ENCODE data around the gene RRN3.
"Not testable (repeated sequence)": the region's sequence is repeated elsewhere in the genome, so short reads cannot be mapped to it uniquely, and the experiment has no call there.

The RRN3 gene

DNA sequence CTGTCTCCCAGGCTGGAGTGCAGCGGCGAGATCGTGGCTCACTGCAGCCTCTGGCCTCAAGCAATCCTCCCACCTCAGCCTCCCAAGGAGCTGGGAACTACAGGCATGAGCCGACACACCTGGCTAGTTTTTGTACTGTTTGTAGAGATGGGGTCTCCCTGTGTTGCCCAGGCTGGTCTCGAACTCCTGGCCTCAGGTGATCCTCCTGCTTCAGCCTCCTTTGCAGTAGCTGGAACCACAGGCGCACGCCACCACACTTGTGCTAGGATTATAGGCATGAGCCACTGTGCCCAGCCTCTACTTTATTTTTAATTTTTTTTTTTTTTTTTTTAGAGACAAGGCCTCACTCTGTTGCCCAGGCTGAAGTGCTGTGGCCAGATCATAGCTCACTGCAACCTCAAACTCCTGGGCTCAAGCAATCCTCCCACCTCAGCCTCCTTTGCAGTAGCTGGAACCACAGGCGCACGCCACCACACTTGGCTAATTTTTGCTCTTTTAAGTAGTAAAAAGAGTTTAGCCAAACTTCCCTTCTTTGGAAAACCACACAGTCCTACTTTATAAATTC, 42.6 kb downstream of the RRN3 start:
- DNase-seq (ENCODE audit: low read depth in 1 of 2, low spot score in 1 of 2): no peak
- no peak overlapping the region for H3K27ac ChIP-seq (replicated peaks)
- TF ChIP-seq SPI1 (IDR thresholded peaks at IDR 0.05; ENCODE audit: borderline replicate concordance, low read depth) (no peak), POLR2AphosphoS5 (IDR thresholded peaks at IDR 0.05; ENCODE audit: low read depth) (no peak), GABPA (IDR thresholded peaks at IDR 0.05; ENCODE audit: low read depth) (no peak)
- TF ChIP-seq, protein P1, sequence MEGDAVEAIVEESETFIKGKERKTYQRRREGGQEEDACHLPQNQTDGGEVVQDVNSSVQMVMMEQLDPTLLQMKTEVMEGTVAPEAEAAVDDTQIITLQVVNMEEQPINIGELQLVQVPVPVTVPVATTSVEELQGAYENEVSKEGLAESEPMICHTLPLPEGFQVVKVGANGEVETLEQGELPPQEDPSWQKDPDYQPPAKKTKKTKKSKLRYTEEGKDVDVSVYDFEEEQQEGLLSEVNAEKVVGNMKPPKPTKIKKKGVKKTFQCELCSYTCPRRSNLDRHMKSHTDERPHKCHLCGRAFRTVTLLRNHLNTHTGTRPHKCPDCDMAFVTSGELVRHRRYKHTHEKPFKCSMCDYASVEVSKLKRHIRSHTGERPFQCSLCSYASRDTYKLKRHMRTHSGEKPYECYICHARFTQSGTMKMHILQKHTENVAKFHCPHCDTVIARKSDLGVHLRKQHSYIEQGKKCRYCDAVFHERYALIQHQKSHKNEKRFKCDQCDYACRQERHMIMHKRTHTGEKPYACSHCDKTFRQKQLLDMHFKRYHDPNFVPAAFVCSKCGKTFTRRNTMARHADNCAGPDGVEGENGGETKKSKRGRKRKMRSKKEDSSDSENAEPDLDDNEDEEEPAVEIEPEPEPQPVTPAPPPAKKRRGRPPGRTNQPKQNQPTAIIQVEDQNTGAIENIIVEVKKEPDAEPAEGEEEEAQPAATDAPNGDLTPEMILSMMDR (IDR thresholded peaks at IDR 0.05; ENCODE audit: insufficient read depth, low read length): no peak
- TF ChIP-seq, protein P2, sequence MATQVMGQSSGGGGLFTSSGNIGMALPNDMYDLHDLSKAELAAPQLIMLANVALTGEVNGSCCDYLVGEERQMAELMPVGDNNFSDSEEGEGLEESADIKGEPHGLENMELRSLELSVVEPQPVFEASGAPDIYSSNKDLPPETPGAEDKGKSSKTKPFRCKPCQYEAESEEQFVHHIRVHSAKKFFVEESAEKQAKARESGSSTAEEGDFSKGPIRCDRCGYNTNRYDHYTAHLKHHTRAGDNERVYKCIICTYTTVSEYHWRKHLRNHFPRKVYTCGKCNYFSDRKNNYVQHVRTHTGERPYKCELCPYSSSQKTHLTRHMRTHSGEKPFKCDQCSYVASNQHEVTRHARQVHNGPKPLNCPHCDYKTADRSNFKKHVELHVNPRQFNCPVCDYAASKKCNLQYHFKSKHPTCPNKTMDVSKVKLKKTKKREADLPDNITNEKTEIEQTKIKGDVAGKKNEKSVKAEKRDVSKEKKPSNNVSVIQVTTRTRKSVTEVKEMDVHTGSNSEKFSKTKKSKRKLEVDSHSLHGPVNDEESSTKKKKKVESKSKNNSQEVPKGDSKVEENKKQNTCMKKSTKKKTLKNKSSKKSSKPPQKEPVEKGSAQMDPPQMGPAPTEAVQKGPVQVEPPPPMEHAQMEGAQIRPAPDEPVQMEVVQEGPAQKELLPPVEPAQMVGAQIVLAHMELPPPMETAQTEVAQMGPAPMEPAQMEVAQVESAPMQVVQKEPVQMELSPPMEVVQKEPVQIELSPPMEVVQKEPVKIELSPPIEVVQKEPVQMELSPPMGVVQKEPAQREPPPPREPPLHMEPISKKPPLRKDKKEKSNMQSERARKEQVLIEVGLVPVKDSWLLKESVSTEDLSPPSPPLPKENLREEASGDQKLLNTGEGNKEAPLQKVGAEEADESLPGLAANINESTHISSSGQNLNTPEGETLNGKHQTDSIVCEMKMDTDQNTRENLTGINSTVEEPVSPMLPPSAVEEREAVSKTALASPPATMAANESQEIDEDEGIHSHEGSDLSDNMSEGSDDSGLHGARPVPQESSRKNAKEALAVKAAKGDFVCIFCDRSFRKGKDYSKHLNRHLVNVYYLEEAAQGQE (IDR thresholded peaks at IDR 0.05; ENCODE audit: insufficient replicate concordance, low read depth): no peak

DNA sequence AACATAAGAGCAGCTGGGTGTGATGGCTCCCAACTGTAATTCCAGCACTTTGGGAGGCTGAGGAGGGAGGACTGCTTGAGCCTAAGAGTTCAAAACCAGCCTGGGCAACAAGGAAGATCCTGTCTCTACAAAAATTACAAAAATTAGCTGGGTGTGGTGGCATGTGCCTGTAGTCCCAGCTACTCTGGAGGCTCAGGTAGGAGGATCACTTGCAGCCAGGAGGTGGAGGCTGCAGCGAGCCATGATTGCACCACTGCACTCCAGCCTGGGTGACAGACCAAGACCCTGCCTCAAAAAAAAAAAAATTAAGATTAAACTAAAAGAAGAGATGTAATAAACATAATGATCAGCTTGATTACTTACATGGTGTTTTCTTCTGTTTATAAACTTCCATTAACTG, 43.6 kb downstream of the RRN3 start:
- not testable (repeated sequence) for DNase-seq (ENCODE audit: low read depth in 1 of 2, low spot score in 1 of 2); H3K4me3 ChIP-seq (replicated peaks; ENCODE audit: insufficient read depth, low read length); H3K27me3 ChIP-seq (ENCODE audit: insufficient read depth, poor library complexity, severe bottlenecking); H3K27ac ChIP-seq (replicated peaks)

More for the DNA sequence above, 42.6 kb downstream of the RRN3 start:
- Histone ChIP-seq H3K4me3 (replicated peaks; ENCODE audit: insufficient read depth, low read length) (no peak overlapping the region), H3K27me3 (ENCODE audit: insufficient read depth, poor library complexity, severe bottlenecking) (no peaks in the 10 kb centered on the region)

DNA sequence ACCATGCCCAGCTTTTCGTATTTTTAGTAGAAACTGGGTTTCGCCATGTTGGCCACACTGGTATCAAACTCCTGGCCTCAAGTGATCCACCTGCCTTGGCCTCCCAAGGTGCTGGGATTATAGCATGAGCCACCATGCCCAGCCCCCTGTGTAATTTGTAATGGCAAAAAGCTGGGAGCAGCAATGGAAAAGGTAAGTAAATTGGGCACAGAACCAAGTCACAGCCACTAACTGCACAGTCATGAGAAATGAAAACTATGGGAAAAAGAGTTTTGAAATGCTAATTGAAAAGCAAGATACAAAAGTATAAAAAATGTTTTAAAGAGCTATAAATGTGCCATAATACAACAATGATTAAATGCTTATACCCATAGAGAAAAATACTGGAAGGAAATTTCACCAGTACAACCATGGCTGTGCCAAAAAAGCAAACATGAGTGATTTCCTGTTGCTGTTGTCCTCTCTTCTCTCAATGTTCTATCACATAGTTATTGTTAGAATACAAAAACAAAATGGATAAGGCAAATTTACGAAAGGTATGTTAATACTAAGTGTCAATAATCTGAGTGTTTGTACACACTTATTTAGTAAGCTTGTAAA, 44.4 kb downstream of the RRN3 start:
- no peaks in the 10 kb centered on the region for H3K27me3 ChIP-seq (ENCODE audit: insufficient read depth, poor library complexity, severe bottlenecking)
- TF ChIP-seq POLR2AphosphoS5 (IDR thresholded peaks at IDR 0.05; ENCODE audit: low read depth): no peak
- no peak for TF ChIP-seq GABPA (IDR thresholded peaks at IDR 0.05; ENCODE audit: low read depth)
- no peak overlapping the region for H3K27ac ChIP-seq (replicated peaks)
- no peak overlapping the region for H3K4me3 ChIP-seq (replicated peaks; ENCODE audit: insufficient read depth, low read length)
- DNase-seq (ENCODE audit: low read depth in 1 of 2, low spot score in 1 of 2): no peak

DNA sequence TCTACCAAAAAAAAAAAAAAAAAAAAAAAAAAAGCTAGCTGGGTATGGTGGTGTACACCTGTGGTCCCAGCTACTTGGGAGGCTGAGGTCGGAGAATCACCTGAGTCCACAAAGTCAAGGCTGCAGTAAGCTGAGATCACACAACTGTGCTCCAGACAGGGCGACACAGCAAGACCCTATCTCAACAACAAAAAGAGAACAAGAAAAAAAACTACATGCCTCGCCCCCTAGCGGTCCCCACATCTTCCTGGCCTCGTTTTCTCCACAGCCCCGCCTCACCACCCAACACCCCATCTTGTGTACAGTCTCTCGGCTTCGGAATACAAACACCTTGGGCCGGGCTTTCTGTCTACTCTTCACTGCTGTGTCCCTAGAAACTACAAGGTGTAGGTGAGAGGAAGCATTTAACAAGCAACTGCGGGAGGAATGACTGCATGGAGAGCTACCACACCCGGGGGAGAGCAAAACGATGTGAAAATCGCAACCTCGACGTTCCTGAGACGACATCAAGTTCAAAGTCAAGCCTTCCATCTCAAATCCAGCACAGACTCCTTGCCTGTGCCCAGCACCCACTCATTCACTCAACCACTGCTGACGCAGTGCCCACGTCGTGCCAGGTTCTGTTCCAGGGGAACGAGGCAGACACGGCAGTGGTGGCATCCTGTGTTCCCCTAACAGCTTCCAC, 47.2 kb downstream of the RRN3 start:
- TF ChIP-seq, protein P2 (IDR thresholded peaks at IDR 0.05; ENCODE audit: insufficient replicate concordance, low read depth): no peak
- TF ChIP-seq GABPA (IDR thresholded peaks at IDR 0.05; ENCODE audit: low read depth) (no peak), SPI1 (IDR thresholded peaks at IDR 0.05; ENCODE audit: borderline replicate concordance, low read depth) (no peak)
- no peak overlapping the region for H3K27ac ChIP-seq (replicated peaks)
- no peak for DNase-seq (ENCODE audit: low read depth in 1 of 2, low spot score in 1 of 2)
- H3K27me3 ChIP-seq (ENCODE audit: insufficient read depth, poor library complexity, severe bottlenecking): no peaks in the 10 kb centered on the region
- H3K4me3 ChIP-seq (replicated peaks; ENCODE audit: insufficient read depth, low read length): no peak overlapping the region

DNA sequence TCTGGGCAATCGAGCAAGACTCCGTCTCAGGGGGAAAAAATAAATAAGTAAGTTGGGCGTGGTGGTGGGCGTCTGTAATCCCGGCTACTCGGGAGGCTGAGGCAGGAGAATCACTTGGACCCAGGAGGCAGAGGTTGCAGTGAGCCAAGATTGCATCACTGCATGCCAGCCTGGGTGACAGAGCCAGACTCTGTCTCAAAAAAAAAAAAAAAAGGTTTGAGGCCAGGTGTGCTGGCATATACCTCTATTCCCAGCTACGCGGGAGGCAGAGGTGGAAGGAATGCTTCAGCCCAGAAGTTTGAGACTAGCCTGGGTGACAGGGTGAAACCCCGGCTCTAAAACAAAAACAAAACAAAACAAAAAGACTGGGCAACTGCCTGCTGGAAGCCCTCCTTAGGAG, 48.8 kb downstream of the RRN3 start:
- not testable (repeated sequence) for DNase-seq (ENCODE audit: low read depth in 1 of 2, low spot score in 1 of 2); H3K4me3 ChIP-seq (replicated peaks; ENCODE audit: insufficient read depth, low read length); H3K27me3 ChIP-seq (ENCODE audit: insufficient read depth, poor library complexity, severe bottlenecking); H3K27ac ChIP-seq (replicated peaks)

DNA sequence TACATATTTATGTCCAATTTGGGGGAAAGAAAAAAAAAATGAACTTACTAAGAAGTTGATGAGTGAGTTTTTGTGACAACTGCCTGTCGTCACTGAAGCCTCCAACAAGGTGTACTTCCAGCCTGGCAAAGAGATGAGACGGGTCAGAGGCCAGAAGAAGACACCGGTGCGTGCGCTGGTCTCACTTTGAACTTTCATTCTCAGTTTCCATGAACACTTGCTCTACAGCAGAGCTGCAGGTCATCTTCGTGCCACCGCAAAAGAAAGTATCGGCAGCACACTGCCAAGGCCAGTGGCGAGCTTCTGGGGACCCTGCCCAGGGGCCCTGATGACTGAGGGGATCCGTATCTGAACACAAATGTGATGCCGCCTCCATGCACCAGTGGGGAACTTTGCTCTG, 49.8 kb downstream of the RRN3 start:
- H3K27me3 ChIP-seq (ENCODE audit: insufficient read depth, poor library complexity, severe bottlenecking): no peaks in the 10 kb centered on the region
- DNase-seq (ENCODE audit: low read depth in 1 of 2, low spot score in 1 of 2): no peak
- TF ChIP-seq, protein P2 (IDR thresholded peaks at IDR 0.05; ENCODE audit: insufficient replicate concordance, low read depth): no peak
- TF ChIP-seq SPI1 (IDR thresholded peaks at IDR 0.05; ENCODE audit: borderline replicate concordance, low read depth) (no peak), GABPA (IDR thresholded peaks at IDR 0.05; ENCODE audit: low read depth) (no peak)
- TF ChIP-seq, protein P1 (IDR thresholded peaks at IDR 0.05; ENCODE audit: insufficient read depth, low read length): no peak
- H3K27ac ChIP-seq (replicated peaks): no peak overlapping the region
- H3K4me3 ChIP-seq (replicated peaks; ENCODE audit: insufficient read depth, low read length): no peak overlapping the region
